ENCODE measurements around the gene SLC23A2. TPM values are rescaled to one million over a fixed set of nuclear protein-coding genes. Genes with fewer than 3 reads are reported as not detected.

The SLC23A2 gene
- total and polyA plus RNA-seq, 2 experiments from 2014 or later, result 5.9 to 9.6 TPM

- peak; percentile 90 for DNase-seq
- no peaks in the 10 kb centered on the region for H3K36me3 ChIP-seq (ENCODE audit: low read depth)
- in situ Hi-C loops (cut with MboI), result no loop called here
- no peaks in the 10 kb centered on the region for H3K27me3 ChIP-seq (replicated peaks; ENCODE audit: insufficient read depth)
- H3K4me2 ChIP-seq (ENCODE audit: unreplicated experiment), result no peak overlapping the region
- H3F3A ChIP-seq (ENCODE audit: insufficient read depth), result peaks cover 8% of the 10 kb centered on the region
- no peaks in the 10 kb centered on the region for H3K9me2 ChIP-seq (ENCODE audit: insufficient read depth)
- peak overlapping the region; percentile 72 for H2AFZ ChIP-seq
- H3K4me3 ChIP-seq, result no peak overlapping the region
- H3K9ac ChIP-seq, result 0 out of 2 replicates have a peak overlapping the region, but pooled peaks have one; percentile 25
- H3K79me2 ChIP-seq (ENCODE audit: insufficient read depth), result no peaks in the 10 kb centered on the region
- no peak overlapping the region for H3K27ac ChIP-seq
- H4K20me1 ChIP-seq (ENCODE audit: insufficient read depth), result no peaks in the 10 kb centered on the region
- H3K9me3 ChIP-seq (ENCODE audit: low read depth), result no peaks in the 10 kb centered on the region
- H3K4me1 ChIP-seq (ENCODE audit: insufficient read depth), result peaks cover 9% of the 10 kb centered on the region; the same call in 1 of the 2 replicates
- TF ChIP-seq EZH2 (IDR thresholded peaks at IDR 0.05; ENCODE audit: insufficient read depth, poor library complexity, severe bottlenecking) (no peak), EZH2phosphoT487 (IDR thresholded peaks at IDR 0.05; ENCODE audit: insufficient read depth, low read depth) (no peak)
- WGBS, 2 experiments (ENCODE audit: low coverage in 1 of 2, low lambda C conversion rate in 2 of 2, missing lambda C conversion rate in 2 of 2), result 3 to 13% methylated on average over 3 of the region's 3 CpGs
Observed at GRCh38 chr20:5041433-5041832, 40.1 kb upstream of the SLC23A2 start.

- in situ Hi-C loops (cut with MboI), result no loop called here
- 62 to 66% methylated on average over 4 of the region's 4 CpGs for WGBS, 2 experiments (ENCODE audit: low coverage in 1 of 2, low lambda C conversion rate in 2 of 2, missing lambda C conversion rate in 2 of 2)
Observed at GRCh38 chr20:5040345-5040744, 39.0 kb upstream of the SLC23A2 start.

GRCh38 chr20:5039889-5040288, 38.6 kb upstream of the SLC23A2 start:
- Histone ChIP-seq H3K79me2 (ENCODE audit: insufficient read depth) (no peaks in the 10 kb centered on the region), H4K20me1 (ENCODE audit: insufficient read depth) (no peaks in the 10 kb centered on the region), H3K9ac (no peak overlapping the region), H2AFZ (no peak overlapping the region), H3K9me3 (ENCODE audit: low read depth) (no peaks in the 10 kb centered on the region), H3K4me3 (no peak overlapping the region), H3K27ac (no peak overlapping the region), H3K27me3 (replicated peaks; ENCODE audit: insufficient read depth) (no peaks in the 10 kb centered on the region), H3F3A (ENCODE audit: insufficient read depth) (peaks cover 8% of the 10 kb centered on the region), H3K9me2 (ENCODE audit: insufficient read depth) (no peaks in the 10 kb centered on the region), H3K4me2 (ENCODE audit: unreplicated experiment) (no peak overlapping the region), H3K36me3 (ENCODE audit: low read depth) (no peaks in the 10 kb centered on the region), H3K4me1 (ENCODE audit: insufficient read depth) (peaks cover 9% of the 10 kb centered on the region; the same call in 1 of the 2 replicates)
- WGBS, 2 experiments (ENCODE audit: low coverage in 1 of 2, low lambda C conversion rate in 2 of 2, missing lambda C conversion rate in 2 of 2), result 82 to 100% methylated on average over 1 of the region's 1 CpG
- no peak for DNase-seq
- TF ChIP-seq EZH2phosphoT487 (IDR thresholded peaks at IDR 0.05; ENCODE audit: insufficient read depth, low read depth), result no peak
- no peak for TF ChIP-seq EZH2 (IDR thresholded peaks at IDR 0.05; ENCODE audit: insufficient read depth, poor library complexity, severe bottlenecking)
- in situ Hi-C loops (cut with MboI), result no loop called here

More at GRCh38 chr20:5040345-5040744, 39.0 kb upstream of the SLC23A2 start:
- H3K27ac ChIP-seq, result no peak overlapping the region
- H3K36me3 ChIP-seq (ENCODE audit: low read depth), result no peaks in the 10 kb centered on the region
- H3F3A ChIP-seq (ENCODE audit: insufficient read depth), result peaks cover 8% of the 10 kb centered on the region
- peaks cover 9% of the 10 kb centered on the region; the same call in 1 of the 2 replicates for H3K4me1 ChIP-seq (ENCODE audit: insufficient read depth)
- H3K9me2 ChIP-seq (ENCODE audit: insufficient read depth), result no peaks in the 10 kb centered on the region
- no peaks in the 10 kb centered on the region for H3K79me2 ChIP-seq (ENCODE audit: insufficient read depth)
- H3K9ac ChIP-seq, result no peak overlapping the region
- no peaks in the 10 kb centered on the region for H4K20me1 ChIP-seq (ENCODE audit: insufficient read depth)
- no peak overlapping the region for H3K4me2 ChIP-seq (ENCODE audit: unreplicated experiment)
- no peak overlapping the region for H3K4me3 ChIP-seq
- H3K27me3 ChIP-seq (replicated peaks; ENCODE audit: insufficient read depth), result no peaks in the 10 kb centered on the region
- DNase-seq, result no peak
- TF ChIP-seq EZH2 (IDR thresholded peaks at IDR 0.05; ENCODE audit: insufficient read depth, poor library complexity, severe bottlenecking) (no peak), EZH2phosphoT487 (IDR thresholded peaks at IDR 0.05; ENCODE audit: insufficient read depth, low read depth) (no peak)
- no peaks in the 10 kb centered on the region for H3K9me3 ChIP-seq (ENCODE audit: low read depth)
- H2AFZ ChIP-seq, result no peak overlapping the region

- no peaks in the 10 kb centered on the region for H3K27me3 ChIP-seq (replicated peaks; ENCODE audit: insufficient read depth)
- H3K9me2 ChIP-seq (ENCODE audit: insufficient read depth), result no peaks in the 10 kb centered on the region
- 68 to 70% methylated on average over 8 of the region's 8 CpGs for WGBS, 2 experiments (ENCODE audit: low coverage in 1 of 2, low lambda C conversion rate in 2 of 2, missing lambda C conversion rate in 2 of 2)
- no peak overlapping the region for H3K27ac ChIP-seq
- H3K9ac ChIP-seq, result no peak overlapping the region
- peaks cover 8% of the 10 kb centered on the region for H3F3A ChIP-seq (ENCODE audit: insufficient read depth)
- H4K20me1 ChIP-seq (ENCODE audit: insufficient read depth), result no peaks in the 10 kb centered on the region
- no peaks in the 10 kb centered on the region for H3K36me3 ChIP-seq (ENCODE audit: low read depth)
- no peaks in the 10 kb centered on the region for H3K79me2 ChIP-seq (ENCODE audit: insufficient read depth)
- H2AFZ ChIP-seq, result no peak overlapping the region
- in situ Hi-C loops (cut with MboI), result no loop called here
- peaks cover 9% of the 10 kb centered on the region; the same call in 1 of the 2 replicates for H3K4me1 ChIP-seq (ENCODE audit: insufficient read depth)
- H3K4me3 ChIP-seq, result no peak overlapping the region
- no peaks in the 10 kb centered on the region for H3K9me3 ChIP-seq (ENCODE audit: low read depth)
- no peak overlapping the region for H3K4me2 ChIP-seq (ENCODE audit: unreplicated experiment)
- TF ChIP-seq EZH2 (IDR thresholded peaks at IDR 0.05; ENCODE audit: insufficient read depth, poor library complexity, severe bottlenecking) (no peak), EZH2phosphoT487 (IDR thresholded peaks at IDR 0.05; ENCODE audit: insufficient read depth, low read depth) (no peak)
- DNase-seq, result no peak
Observed at GRCh38 chr20:5039255-5039657, 37.9 kb upstream of the SLC23A2 start.
